Measurements from ENCODE around the gene DAAM1. TPM values are rescaled to one million over a fixed set of nuclear protein-coding genes. Genes with fewer than 3 reads are reported as not detected.

The DAAM1 gene
- total RNA-seq, 2 donors from 2014 or later = 10.5 to 13.8 TPM

- H3K4me1 Mint-ChIP-seq = peaks cover 4% of the 10 kb centered on the region
- no peaks in the 10 kb centered on the region for H3K36me3 Mint-ChIP-seq (ENCODE audit: low read depth)
- no peak overlapping the region for H3K27ac Mint-ChIP-seq
- no peaks in the 10 kb centered on the region for H3K27me3 Mint-ChIP-seq
- no peak overlapping the region for H3K4me3 Mint-ChIP-seq
- ATAC-seq (replicated peaks) = no peak
- no peaks in the 10 kb centered on the region for H3K9me3 Mint-ChIP-seq
Observed at GRCh38 chr14:59251811-59252771, 63.6 kb downstream of the DAAM1 start.

DNA sequence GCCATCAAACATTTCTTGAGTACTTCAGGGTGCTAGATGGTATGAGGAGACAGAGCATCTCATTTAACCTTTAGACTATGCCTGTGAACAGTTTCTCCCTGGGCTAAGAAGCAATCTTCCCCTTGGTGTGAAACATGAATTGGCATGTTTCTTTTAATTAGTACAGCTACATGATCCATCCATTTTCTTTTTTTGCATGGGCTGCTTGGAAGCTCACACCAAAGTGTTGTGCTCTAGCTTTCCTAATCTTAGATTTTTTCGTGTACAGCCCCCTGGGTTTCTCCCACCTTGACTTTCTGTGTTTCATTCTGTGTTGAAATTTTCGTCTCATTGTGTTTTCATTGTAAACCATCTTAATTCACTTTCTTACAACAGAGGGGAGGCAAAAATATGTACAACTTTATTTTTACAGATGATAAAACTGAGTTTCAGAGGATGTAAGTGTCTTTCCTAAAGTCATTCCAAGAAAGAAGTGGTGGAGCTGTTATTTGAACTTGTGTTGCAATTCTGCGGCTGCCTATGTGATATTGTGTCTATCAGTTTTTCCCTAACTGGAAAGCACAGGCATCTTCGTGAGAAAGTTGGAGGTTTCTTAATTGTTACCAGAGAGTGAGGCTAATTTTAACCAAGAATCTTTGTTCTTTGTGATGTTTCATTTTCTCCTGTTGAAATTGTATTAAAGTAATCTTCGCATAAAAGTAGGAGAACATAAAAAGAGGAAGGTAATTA, 64.5 kb downstream of the DAAM1 start:
- H3K27me3 Mint-ChIP-seq = no peaks in the 10 kb centered on the region
- no peak for ATAC-seq (replicated peaks)
- H3K4me1 Mint-ChIP-seq = peaks cover 10% of the 10 kb centered on the region
- H3K4me3 Mint-ChIP-seq = no peak overlapping the region
- H3K27ac Mint-ChIP-seq = no peak overlapping the region
- no peaks in the 10 kb centered on the region for H3K9me3 Mint-ChIP-seq
- H3K36me3 Mint-ChIP-seq (ENCODE audit: low read depth) = no peaks in the 10 kb centered on the region

- no peak for ATAC-seq (replicated peaks)
- H3K4me3 Mint-ChIP-seq = no peak overlapping the region
- H3K9me3 Mint-ChIP-seq = no peaks in the 10 kb centered on the region
- H3K36me3 Mint-ChIP-seq (ENCODE audit: low read depth) = no peaks in the 10 kb centered on the region
- peaks cover 6% of the 10 kb centered on the region for H3K4me1 Mint-ChIP-seq
- H3K27ac Mint-ChIP-seq = no peak overlapping the region
- H3K27me3 Mint-ChIP-seq = no peaks in the 10 kb centered on the region
Observed at GRCh38 chr14:59253527-59253926, 65.1 kb downstream of the DAAM1 start.

- H3K4me3 Mint-ChIP-seq = no peak overlapping the region
- H3K9me3 Mint-ChIP-seq = no peaks in the 10 kb centered on the region
- no peak overlapping the region for H3K27ac Mint-ChIP-seq
- peaks cover 6% of the 10 kb centered on the region for H3K4me1 Mint-ChIP-seq
- ATAC-seq (replicated peaks) = no peak
- no peaks in the 10 kb centered on the region for H3K27me3 Mint-ChIP-seq
- H3K36me3 Mint-ChIP-seq (ENCODE audit: low read depth) = no peaks in the 10 kb centered on the region
Observed at GRCh38 chr14:59254146-59254910, 65.9 kb downstream of the DAAM1 start.

GRCh38 chr14:59254911-59255545, 66.6 kb downstream of the DAAM1 start:
- H3K4me3 Mint-ChIP-seq = no peak overlapping the region
- no peak overlapping the region for H3K27ac Mint-ChIP-seq
- H3K9me3 Mint-ChIP-seq = no peaks in the 10 kb centered on the region
- no peaks in the 10 kb centered on the region for H3K36me3 Mint-ChIP-seq (ENCODE audit: low read depth)
- peaks cover 6% of the 10 kb centered on the region for H3K4me1 Mint-ChIP-seq
- no peaks in the 10 kb centered on the region for H3K27me3 Mint-ChIP-seq
- no peak for ATAC-seq (replicated peaks)

GRCh38 chr14:59256331-59256730, 67.9 kb downstream of the DAAM1 start:
- Mint-ChIP-seq H3K27ac (no peak overlapping the region), H3K4me3 (no peak overlapping the region), H3K27me3 (no peaks in the 10 kb centered on the region), H3K36me3 (ENCODE audit: low read depth) (no peaks in the 10 kb centered on the region), H3K9me3 (no peaks in the 10 kb centered on the region), H3K4me1 (peaks cover 6% of the 10 kb centered on the region)
- ATAC-seq (replicated peaks) = no peak

DNA sequence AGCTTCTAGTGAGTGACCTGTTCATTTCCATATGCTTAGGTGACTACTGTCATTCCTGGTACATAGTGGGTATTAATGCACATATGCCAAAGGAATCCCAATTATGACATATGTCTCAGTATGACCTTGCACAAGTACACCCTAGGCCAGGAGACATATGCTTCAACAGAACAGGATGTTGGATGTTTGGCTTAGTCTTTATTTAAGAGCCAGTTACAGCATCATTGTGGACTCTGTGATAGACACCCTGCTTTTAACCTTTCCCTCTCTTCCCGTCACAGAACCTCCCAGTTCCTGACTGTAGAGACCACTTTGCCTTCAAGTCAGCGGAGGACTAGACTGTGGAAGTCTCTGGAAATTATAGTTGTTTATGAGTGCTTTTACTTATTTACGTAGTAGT, 72.9 kb downstream of the DAAM1 start:
- Mint-ChIP-seq H3K4me3 (no peak overlapping the region), H3K4me1 (peaks cover 17% of the 10 kb centered on the region), H3K27me3 (no peaks in the 10 kb centered on the region), H3K27ac (no peak overlapping the region), H3K36me3 (ENCODE audit: low read depth) (peaks cover 20% of the 10 kb centered on the region), H3K9me3 (peaks cover 3% of the 10 kb centered on the region)
- no peak for ATAC-seq (replicated peaks)

DNA sequence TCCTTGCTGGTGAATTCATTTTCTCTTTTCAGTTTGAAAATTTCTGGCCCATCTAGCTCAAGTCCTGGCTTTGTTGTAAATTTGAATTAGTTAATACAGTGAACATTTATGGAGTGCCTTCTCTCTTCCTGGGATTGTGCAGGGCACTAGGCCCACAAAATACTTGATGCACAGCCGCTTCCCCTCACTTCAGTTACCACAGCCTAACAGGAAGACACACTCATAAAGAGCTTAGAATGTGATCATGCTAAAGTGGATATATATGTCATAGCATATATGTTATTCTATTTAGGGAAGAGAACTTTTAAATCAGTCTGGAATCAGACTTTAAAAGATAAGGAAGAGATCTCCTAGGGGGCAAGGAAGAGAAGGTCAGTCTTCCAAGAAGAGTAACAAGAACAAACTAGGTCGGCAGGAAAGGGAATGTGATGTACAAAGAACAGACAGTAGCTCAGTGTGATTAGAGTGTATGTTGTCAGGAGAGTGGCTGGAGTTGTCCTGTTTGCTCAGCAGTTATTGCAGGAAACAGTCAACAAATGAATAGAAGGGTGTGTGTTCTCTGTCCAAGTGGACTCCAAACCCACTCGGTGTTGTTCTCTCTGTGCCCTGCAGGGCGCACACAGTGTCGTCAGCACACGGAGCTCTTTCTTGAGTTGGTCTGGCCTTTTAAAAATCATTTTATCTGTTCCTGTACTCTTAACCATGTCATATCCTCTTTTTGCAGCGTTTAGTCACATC, 74.4 kb downstream of the DAAM1 start:
- Mint-ChIP-seq H3K36me3 (ENCODE audit: low read depth) (peaks cover 30% of the 10 kb centered on the region), H3K27ac (peak overlapping the region; percentile 3), H3K4me1 (peaks cover 14% of the 10 kb centered on the region), H3K9me3 (peaks cover 3% of the 10 kb centered on the region), H3K4me3 (no peak overlapping the region), H3K27me3 (no peaks in the 10 kb centered on the region)
- ATAC-seq (replicated peaks) = no peak

DNA sequence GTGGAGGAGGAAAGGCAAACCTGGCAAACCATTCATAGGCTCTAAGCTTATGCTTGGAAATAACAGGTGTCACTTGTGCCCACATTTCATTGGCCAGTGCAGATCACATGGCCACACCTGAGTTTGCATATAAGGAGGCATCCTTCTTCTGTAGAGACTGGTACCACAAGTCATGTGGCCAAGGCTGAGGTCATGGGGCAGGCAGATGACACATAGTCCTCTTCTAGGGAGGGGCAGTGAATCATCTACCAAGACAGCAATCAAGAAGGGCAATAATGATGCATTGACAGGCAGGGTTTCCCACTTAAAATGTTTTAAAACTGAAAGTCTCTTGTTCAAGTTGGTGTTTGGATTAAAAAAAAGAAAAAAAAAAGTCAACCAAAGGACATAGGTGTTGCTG, 77.3 kb downstream of the DAAM1 start:
- ATAC-seq (replicated peaks) = peak; percentile 97
- peaks cover 45% of the 10 kb centered on the region for H3K36me3 Mint-ChIP-seq (ENCODE audit: low read depth)
- H3K9me3 Mint-ChIP-seq = peaks cover 3% of the 10 kb centered on the region
- H3K4me3 Mint-ChIP-seq = peak overlapping the region; percentile 47
- peaks cover 19% of the 10 kb centered on the region for H3K4me1 Mint-ChIP-seq
- no peaks in the 10 kb centered on the region for H3K27me3 Mint-ChIP-seq
- H3K27ac Mint-ChIP-seq = peak overlapping the region; percentile 64

DNA sequence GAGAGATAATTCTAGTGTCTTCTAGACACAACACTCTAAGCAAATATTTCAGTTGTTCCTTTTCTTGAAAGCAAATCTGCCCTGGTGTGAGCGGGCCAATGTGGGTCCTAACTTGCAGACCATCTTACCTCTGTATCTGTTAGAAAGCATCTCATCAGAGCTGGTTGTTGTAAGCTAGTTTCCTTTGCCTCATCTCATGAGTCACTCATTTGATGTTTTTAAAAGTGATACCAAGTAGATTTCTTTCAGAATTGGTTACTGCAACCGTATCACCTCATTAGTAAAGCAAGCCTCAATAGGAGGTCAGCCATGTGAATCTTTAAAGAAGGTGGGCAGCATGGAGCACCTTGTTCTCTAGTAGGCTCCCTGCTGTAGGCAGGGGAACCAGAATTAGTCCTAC, 78.6 kb downstream of the DAAM1 start:
- H3K36me3 Mint-ChIP-seq (ENCODE audit: low read depth) = peaks cover 45% of the 10 kb centered on the region
- peak overlapping the region; percentile 47 for H3K4me3 Mint-ChIP-seq
- H3K27me3 Mint-ChIP-seq = no peaks in the 10 kb centered on the region
- peaks cover 3% of the 10 kb centered on the region for H3K9me3 Mint-ChIP-seq
- peak; percentile 62 for ATAC-seq (replicated peaks)
- H3K27ac Mint-ChIP-seq = peak overlapping the region; percentile 64
- H3K4me1 Mint-ChIP-seq = peaks cover 19% of the 10 kb centered on the region

DNA sequence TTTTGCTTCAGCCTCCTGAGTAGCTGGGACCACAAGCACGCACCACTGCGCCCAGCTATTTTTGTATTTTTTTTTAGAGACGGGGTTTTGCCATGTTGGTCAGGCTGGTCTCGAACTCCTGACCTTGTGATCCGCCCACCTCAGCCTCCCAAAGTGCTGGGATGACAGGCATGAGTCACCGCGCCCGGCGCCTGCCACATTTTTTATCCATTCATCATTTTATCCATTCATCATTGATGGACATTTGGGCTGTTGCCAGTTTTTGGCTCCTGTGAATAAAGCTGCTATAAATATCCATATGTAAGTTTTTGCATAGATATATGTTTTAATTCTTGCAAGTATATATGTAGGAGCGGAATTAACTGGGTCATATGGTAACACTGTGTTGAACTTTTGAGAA, 79.5 kb downstream of the DAAM1 start:
- H3K4me1 Mint-ChIP-seq = peaks cover 15% of the 10 kb centered on the region
- H3K4me3 Mint-ChIP-seq = no peak overlapping the region
- H3K27ac Mint-ChIP-seq = no peak overlapping the region
- H3K27me3 Mint-ChIP-seq = no peaks in the 10 kb centered on the region
- peaks cover 45% of the 10 kb centered on the region for H3K36me3 Mint-ChIP-seq (ENCODE audit: low read depth)
- H3K9me3 Mint-ChIP-seq = peaks cover 3% of the 10 kb centered on the region
- no peak for ATAC-seq (replicated peaks)

GRCh38 chr14:59268858-59269257, 80.4 kb downstream of the DAAM1 start:
- Mint-ChIP-seq H3K36me3 (ENCODE audit: low read depth) (peaks cover 45% of the 10 kb centered on the region), H3K27me3 (no peaks in the 10 kb centered on the region), H3K9me3 (peaks cover 3% of the 10 kb centered on the region), H3K4me3 (no peak overlapping the region), H3K27ac (no peak overlapping the region), H3K4me1 (peaks cover 14% of the 10 kb centered on the region)
- no peak for ATAC-seq (replicated peaks)

GRCh38 chr14:59269466-59269865, 81.0 kb downstream of the DAAM1 start:
- no peak overlapping the region for H3K27ac Mint-ChIP-seq
- no peaks in the 10 kb centered on the region for H3K27me3 Mint-ChIP-seq
- no peak overlapping the region for H3K4me3 Mint-ChIP-seq
- H3K36me3 Mint-ChIP-seq (ENCODE audit: low read depth) = peaks cover 44% of the 10 kb centered on the region
- peaks cover 15% of the 10 kb centered on the region for H3K4me1 Mint-ChIP-seq
- peaks cover 3% of the 10 kb centered on the region for H3K9me3 Mint-ChIP-seq
- ATAC-seq (replicated peaks) = no peak
